KMS-11 (cell line): ENCODE results near the gene RRAD.

Experiments
- H2AFZ ChIP-seq: fragments of 200-600 bp; sonication (generic); 2 replicates; pipeline ENCODE4 v1.6.1; 2016; ENCODE audit warnings: antibody characterized with exemption, mixed run types, low read depth
- H3K27ac ChIP-seq: fragments of 200-600 bp; sonication (generic); 2 replicates; pipeline ENCODE4 v1.6.1; 2016; ENCODE audit warnings: mild to moderate bottlenecking, mixed run types
- H3K27me3 ChIP-seq: fragments of 200-600 bp; sonication (generic); 2 replicates; pipeline ENCODE4 v1.6.1; 2017; ENCODE audit warnings: mild to moderate bottlenecking, low read depth, mixed run types, moderate library complexity; ENCODE audit not compliant: insufficient read depth
- H3K36me3 ChIP-seq: fragments of 200-600 bp; sonication (generic); 2 replicates; pipeline ENCODE4 v1.6.1; 2017; ENCODE audit warnings: mild to moderate bottlenecking, mixed run types; ENCODE audit not compliant: insufficient read depth
- H3K4me1 ChIP-seq: fragments of 200-600 bp; sonication (generic); 2 replicates; pipeline ENCODE4 v1.6.1; 2016; ENCODE audit warnings: mild to moderate bottlenecking, low read depth, mixed run types; ENCODE audit not compliant: poor library complexity, severe bottlenecking
- H3K4me2 ChIP-seq: fragments of 200-600 bp; sonication (generic); 2 replicates; pipeline ENCODE4 v1.7.0; 2016; ENCODE audit warnings: mild to moderate bottlenecking, mixed run types
- H3K4me3 ChIP-seq: fragments of 200-600 bp; sonication (generic); IDR thresholded peaks from 2 replicates; pipeline ENCODE4 v1.6.1; 2017; ENCODE audit warnings: low read depth, low read length, mixed read lengths; ENCODE audit not compliant: insufficient read depth
- H3K79me2 ChIP-seq: fragments of 200-600 bp; sonication (generic); 2 replicates; pipeline ENCODE4 v1.6.1; 2016; ENCODE audit warnings: low read depth, mixed run types; ENCODE audit not compliant: insufficient read depth
- H3K9ac ChIP-seq: fragments of 200-600 bp; sonication (generic); 2 replicates; pipeline ENCODE4 v1.6.1; 2016; ENCODE audit warnings: mild to moderate bottlenecking, mixed run types
- H4K20me1 ChIP-seq: fragments of 200-600 bp; sonication (generic); 2 replicates; pipeline ENCODE4 v1.6.1; 2016; ENCODE audit warnings: mild to moderate bottlenecking, mixed run types; ENCODE audit not compliant: insufficient read depth
- CTCF ChIP-seq: fragments of 200-600 bp; sonication (generic); conservative IDR thresholded peaks from 2 replicates; pipeline ENCODE4 v1.6.1; 2017; ENCODE audit warnings: low read depth, mild to moderate bottlenecking, antibody characterized with exemption, low read length, moderate library complexity, mixed read lengths

RRAD gene

GRCh38 chr16:66894948-66895688 lies 30.2 kb downstream of the RRAD start:
- H3K36me3 ChIP-seq: no peaks in the 10 kb centered on the region
- peaks cover 10% of the 10 kb centered on the region for H3K4me1 ChIP-seq
- no peak overlapping the region for H2AFZ ChIP-seq
- no peak overlapping the region for H3K4me3 ChIP-seq
- H3K4me2 ChIP-seq: no peak overlapping the region
- TF ChIP-seq CTCF: peak; percentile 72
- H3K79me2 ChIP-seq: no peaks in the 10 kb centered on the region
- no peaks in the 10 kb centered on the region for H3K27me3 ChIP-seq
- H4K20me1 ChIP-seq: no peaks in the 10 kb centered on the region
- no peak overlapping the region for H3K9ac ChIP-seq
- no peak overlapping the region for H3K27ac ChIP-seq

GRCh38 chr16:66894055-66894454 lies 31.3 kb downstream of the RRAD start:
- Histone ChIP-seq H3K27me3 (no peaks in the 10 kb centered on the region), H3K9ac (no peak overlapping the region), H3K36me3 (no peaks in the 10 kb centered on the region), H3K4me1 (peaks cover 4% of the 10 kb centered on the region), H3K4me2 (no peak overlapping the region), H3K79me2 (no peaks in the 10 kb centered on the region), H3K4me3 (no peak overlapping the region), H2AFZ (no peak overlapping the region), H3K27ac (no peak overlapping the region), H4K20me1 (no peaks in the 10 kb centered on the region)
- no peak for TF ChIP-seq CTCF

- 0 out of 2 replicates have a peak, but pooled peaks cover under 1% of the 10 kb centered on the region for H3K36me3 ChIP-seq
- H4K20me1 ChIP-seq: no peaks in the 10 kb centered on the region
- H3K27ac ChIP-seq: no peak overlapping the region
- no peak overlapping the region for H3K4me3 ChIP-seq
- H3K79me2 ChIP-seq: no peaks in the 10 kb centered on the region
- no peak overlapping the region for H3K9ac ChIP-seq
- H3K4me2 ChIP-seq: no peak overlapping the region
- H2AFZ ChIP-seq: no peak overlapping the region
- no peak for TF ChIP-seq CTCF
- H3K27me3 ChIP-seq: no peaks in the 10 kb centered on the region
- peaks cover 4% of the 10 kb centered on the region for H3K4me1 ChIP-seq
Measured at GRCh38 chr16:66891797-66892196, 33.5 kb downstream of the RRAD start.

GRCh38 chr16:66891360-66891759 lies 34.0 kb downstream of the RRAD start:
- Histone ChIP-seq H3K9ac (no peak overlapping the region), H3K27ac (no peak overlapping the region), H3K36me3 (0 out of 2 replicates have a peak, but pooled peaks cover 5% of the 10 kb centered on the region), H3K79me2 (no peaks in the 10 kb centered on the region), H2AFZ (no peak overlapping the region), H4K20me1 (no peaks in the 10 kb centered on the region), H3K4me3 (no peak overlapping the region), H3K4me1 (peaks cover 4% of the 10 kb centered on the region), H3K27me3 (no peaks in the 10 kb centered on the region), H3K4me2 (no peak overlapping the region)
- TF ChIP-seq CTCF: no peak
